GM21825 (cell line): Measurements from ENCODE around the gene RPL18A.
A peak's percentile ranks its signal among the peaks of the same experiment; 100 is the strongest.

Experiments used
- ATAC-seq: cut with Tn5 transposase; IDR thresholded peaks from one replicate; pipeline ENCODE4 v1.9.1; 2021; ENCODE audit warnings: mild to moderate bottlenecking, moderate library complexity; ENCODE audit not compliant: unreplicated experiment

The RPL18A gene

DNA sequence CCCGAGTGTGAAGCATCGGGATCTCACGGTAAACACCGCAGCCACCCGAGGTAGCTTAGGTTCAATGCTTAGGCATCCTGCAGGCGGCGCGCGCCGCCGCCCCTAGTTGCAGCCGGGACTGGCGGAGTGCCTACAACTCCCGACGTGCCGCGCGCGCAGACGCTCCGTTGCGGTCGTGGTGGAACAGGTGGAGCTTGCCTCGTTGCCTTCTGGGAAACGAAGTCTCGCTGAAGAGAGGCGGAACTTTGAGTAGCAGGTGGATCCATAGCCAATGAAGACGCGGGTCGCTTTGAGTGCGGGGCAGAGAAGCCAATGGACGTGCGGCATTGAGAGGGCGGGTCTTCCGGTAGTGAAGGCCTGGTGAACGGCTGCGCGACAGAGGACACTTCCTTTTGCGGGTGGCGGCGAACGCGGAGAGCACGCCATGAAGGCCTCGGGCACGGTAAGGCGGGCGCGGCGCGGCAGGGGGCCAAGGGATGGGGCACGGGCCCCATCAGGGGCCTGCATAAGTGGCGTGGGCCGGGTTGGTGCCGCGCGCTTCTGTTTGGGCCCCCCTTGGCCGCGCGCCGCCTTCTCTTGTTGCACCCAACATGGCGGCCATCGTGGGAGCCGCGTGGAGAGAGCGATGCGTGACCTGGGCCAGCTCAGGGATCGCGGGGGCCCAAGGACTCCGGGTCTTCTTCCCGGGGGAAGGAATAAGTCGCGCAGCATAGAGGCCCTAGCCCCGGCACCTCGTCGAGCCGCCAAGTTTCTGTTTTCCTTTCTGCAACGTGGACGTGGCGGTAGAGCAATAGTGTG is at the start of gene RPL18A:
Gene RPL18A (plus strand): TSS at position 378 of the 798 bp plus-strand sequence. CDS start 47 bp downstream, at position 425.
- ATAC-seq = peak; percentile 90

DNA sequence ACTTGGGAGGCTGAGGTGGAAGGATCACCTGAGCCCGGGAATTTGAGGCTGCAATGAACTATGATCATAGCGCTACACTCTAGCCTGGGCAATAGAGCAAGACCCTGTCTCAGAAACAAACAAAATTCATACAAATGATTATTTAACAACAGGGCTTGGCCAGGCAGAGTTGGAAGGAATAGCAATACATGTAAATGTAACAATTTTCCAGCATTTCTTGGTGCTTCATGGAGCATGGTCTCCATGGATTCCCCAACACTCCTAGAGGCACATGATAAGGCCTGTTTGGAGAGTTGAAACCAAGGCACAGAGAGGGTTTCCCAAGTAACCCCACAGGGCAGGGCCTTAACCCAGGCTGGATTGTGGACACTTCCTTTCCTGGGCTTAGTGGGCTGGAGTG is 48.6 kb upstream of the RPL18A start:
- no peak for ATAC-seq

DNA sequence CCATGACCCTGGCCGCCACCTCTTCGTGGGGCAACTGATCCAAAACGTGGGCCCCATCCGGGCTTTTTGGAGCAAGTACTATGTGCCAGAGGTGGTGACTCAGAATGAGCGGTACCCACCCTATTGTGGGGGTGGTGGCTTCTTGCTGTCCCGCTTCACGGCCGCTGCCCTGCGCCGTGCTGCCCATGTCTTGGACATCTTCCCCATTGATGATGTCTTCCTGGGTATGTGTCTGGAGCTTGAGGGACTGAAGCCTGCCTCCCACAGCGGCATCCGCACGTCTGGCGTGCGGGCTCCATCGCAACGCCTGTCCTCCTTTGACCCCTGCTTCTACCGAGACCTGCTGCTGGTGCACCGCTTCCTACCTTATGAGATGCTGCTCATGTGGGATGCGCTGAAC is 48.0 kb upstream of the RPL18A start:
- ATAC-seq = no peak

DNA sequence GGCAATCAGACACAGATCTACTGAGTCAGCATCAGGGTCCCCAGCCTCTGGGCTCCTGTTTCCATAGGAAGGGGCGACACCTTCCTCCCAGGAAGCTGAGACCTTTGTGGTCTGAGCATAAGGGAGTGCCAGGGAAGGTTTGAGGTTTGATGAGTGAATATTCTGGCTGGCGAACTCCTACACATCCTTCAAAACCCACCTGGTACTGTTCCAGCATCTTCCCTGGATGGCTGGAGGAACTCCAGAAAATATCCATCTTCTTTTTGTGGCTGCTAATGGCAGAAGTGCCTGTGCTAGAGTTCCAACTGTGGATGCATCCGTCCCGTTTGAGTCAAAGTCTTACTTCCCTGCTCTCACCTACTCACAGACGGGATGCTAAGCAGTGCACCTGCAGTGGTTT is 47.6 kb upstream of the RPL18A start:
- no peak for ATAC-seq

DNA sequence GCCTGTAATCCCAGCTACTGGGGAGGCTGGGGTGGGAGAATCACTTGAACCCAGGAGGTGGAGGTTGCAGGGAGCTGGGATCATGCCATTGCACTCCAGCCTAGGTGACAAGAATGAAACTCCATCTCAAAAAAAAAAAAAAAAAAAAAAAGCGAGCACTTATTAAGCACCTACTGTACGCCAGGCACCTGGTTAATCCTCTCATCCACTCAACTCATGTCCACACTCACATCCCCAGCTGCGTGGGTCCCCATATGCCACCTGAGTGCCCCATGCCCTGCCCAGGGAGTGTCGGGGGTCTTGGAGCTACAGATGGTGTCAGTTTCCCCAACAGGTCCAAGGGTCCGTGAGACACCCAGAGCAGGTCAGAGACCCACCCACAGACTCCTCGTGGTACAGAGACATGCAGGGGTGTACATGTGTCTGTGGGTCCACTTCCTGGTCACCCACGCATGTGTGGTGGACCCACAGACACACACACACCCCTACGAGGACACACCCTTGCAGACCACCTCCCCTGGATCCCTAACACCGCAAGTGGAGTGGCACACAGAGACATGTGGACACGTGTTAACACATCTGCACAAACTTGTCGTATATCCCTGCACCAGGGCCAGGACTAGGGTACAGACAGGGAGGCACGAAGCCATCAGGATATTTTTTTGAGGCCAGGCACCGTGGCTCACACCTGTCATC is 41.9 kb upstream of the RPL18A start:
- ATAC-seq = no peak

DNA sequence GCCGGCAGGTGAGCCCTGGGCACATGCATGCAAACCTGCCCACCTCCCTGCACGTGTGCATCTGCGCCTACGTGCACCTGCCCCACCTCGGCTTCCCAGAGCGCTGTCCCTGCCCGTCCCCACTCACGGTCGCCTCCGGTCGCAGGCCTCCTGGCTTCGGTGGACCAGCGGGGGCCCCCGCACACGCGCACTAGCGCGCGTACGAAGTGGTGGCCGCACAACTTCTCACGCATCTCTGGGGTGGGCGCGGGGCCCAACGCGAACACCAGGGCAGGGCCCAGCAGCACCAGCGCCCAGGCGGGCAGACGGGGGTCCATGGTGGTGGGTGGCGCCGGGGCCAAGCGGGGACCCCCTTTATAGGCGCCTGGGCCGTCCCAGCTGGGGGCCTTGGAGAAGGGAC is 38.5 kb upstream of the RPL18A start, which contains the start of gene INSL3:
Gene INSL3 (minus strand): TSS at position 330 of the 400 bp plus-strand sequence. CDS start 13 bp downstream, at position 317.
- ATAC-seq = no peak

DNA sequence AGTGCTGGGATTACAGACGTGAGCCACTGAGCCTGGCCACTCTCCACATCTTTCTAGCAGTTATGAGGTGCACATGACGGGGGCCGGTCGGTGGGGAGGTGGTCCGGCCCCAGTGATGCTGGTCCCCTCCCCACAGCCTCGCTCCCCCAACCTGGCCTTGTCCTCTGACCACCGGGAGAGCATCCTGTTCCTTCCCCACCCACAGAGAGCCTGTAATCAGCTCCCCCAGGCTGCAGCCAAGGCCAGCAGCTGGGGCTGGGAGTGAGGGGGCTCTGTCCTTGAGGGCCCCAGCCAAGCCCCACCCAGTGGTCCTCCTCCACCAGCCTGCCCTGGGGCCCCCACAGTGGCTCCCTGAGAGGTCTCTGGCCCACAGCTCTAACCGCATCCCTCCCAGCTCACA is 35.4 kb upstream of the RPL18A start:
- ATAC-seq = no peak

DNA sequence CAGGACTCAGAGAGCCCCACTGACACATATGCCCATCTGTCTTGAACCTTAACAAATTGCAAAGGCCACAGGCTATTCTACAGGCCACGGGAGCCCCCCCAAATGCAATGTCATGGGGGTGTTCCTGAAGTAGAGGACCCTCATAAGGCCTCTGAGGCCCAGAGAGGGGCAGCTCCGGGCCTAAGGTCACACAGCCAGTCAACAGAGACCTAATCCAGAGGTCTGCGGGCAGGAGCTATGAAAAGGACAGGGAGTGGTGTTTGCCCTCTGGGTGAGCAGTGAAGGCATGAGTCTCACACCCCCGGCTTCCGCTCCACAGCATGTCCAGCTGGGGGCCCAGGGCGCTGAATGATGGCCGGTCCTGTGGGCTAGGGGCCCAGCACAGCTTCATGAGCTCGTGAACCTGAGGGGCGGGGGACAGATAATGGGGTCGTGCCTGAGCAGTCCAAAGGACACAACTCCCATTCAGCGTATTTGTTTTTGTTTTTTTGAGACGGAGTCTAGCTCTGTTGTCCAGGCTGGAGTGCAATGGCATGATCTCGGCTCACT is 33.1 kb upstream of the RPL18A start:
- no peak for ATAC-seq

DNA sequence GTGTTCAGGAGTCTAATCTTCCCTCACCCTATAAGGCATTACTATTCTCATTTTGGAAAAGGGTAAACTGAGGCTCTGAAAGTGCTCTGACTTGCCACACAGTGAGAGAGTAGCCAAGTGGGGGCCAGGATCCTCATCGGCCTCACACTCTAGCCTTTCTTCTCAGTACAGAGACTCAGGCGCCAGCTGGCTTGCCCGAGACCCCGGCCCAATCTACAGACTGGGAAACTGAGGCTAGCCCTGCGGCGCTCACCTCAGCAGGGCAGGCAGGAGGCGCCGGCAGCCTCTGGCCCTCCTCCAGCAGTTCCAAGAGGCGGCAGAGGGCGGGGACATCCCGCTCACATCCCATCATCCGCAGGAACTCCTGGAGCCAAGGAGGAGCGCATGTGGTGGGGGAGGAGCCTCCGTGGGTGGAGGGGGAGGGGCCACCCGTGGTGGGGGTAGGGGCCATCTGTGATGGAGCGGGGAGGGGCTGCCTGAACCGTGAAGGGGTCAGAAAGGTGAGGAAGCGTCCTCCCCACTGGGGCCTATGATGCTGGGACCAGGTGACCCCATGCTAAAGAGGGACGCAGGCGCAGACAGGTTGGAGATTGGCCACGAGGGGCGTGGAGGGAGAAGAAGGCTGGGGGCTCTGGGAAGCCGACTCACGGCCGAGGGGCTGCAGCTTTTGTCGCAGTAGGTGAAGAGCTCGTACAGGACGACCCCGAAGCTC is 29.7 kb upstream of the RPL18A start:
- ATAC-seq = no peak

DNA sequence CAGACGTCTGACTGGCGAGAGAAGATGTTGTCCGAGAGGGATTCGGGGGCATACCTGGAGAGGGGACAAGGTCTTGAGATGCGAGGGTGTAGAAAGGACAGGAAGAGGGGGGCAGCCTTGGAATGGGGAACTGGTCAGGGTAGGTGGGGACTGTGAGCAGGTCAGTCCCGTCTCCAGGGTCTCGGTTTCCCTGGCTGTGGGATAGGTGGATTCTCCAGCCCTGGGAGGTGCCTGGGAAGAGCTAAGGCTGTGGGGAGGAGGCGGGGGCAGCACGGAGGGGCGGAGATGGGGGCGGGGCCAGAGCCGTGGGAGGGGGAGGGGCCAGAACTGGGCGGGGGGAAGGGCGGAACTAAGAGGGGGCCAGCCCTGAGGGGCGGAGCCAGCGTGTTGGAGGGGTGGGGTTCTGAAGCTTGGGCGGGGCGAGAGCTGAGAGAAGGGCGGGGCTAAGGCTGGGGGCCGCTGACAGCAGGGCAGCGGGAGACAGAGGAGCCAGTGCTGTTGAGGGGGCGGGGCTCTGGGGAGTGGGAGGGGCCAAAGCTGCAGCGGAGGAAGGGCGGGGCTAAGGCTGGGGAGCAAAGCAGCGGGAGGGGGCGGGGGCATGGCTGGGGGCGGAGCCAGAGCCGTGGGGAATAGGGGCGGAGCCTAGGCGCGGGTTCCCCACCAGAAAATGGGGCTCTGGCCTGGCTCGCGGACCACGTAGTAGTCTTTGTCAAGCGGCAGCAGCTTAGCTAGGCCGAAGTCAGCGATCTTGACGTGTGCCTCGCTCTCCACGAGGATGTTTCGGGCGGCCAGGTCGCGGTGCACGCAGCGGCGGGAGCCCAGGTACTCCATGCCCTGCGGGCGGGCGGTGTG is 28.9 kb upstream of the RPL18A start:
- no peak for ATAC-seq

DNA sequence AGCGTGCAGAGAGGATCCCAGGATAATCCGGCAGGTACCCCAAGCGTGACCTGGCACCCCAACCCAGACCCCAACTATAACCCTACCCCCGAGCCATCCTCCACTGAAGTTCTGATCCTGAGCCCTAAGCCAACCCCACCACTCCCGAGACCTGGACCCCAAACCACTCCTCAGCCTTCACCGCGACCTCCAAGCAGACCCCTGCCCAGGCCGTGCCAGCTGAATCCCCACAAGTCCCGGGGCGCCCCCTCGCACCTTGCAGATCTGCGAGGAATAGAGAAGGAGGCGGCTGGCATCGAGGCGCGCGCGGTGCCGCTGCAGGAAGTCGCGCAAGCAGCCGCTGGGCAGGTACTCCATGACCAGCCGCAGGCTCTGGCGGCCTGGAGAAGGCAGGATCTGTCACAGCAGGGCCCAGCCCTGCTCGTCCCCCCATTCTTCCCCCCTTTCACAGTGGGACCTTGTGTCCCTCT is 28.3 kb upstream of the RPL18A start:
- ATAC-seq = no peak

DNA sequence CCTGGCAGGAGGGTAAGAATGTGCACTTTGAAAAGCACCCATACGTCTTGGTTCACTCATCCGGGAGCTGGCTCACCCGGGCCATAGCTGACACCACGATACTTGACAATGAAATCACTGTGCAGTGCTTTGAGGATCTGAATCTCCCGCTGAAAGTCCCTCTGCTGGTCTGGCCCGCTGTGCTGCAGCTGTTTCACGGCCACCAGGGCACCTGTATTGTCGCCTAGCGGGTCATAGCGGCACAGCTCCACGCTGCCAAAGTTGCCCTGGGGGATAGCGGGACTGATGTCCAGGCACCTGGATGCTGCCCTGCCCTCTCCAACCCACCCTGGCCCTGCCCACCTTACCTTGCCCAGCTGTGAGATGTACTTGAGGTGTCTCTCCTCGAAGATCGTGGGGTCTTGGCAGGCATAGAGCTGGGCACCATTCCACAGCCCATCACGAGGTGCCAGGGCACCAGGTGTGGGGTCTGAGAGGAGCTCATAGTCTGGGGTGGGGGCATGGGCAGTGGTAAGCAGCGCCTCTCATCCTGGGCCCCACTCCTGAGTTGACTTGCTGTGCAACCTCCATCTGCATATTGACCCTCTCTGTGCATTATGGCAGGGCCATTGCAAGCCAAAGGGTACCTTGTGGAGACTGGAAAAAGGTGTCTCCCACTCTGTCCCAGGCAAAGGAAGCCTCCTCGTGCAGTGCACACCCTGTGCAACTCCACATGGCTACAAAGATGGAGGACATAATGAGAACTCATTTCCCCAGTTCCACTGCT is 27.1 kb upstream of the RPL18A start:
- no peak for ATAC-seq

DNA sequence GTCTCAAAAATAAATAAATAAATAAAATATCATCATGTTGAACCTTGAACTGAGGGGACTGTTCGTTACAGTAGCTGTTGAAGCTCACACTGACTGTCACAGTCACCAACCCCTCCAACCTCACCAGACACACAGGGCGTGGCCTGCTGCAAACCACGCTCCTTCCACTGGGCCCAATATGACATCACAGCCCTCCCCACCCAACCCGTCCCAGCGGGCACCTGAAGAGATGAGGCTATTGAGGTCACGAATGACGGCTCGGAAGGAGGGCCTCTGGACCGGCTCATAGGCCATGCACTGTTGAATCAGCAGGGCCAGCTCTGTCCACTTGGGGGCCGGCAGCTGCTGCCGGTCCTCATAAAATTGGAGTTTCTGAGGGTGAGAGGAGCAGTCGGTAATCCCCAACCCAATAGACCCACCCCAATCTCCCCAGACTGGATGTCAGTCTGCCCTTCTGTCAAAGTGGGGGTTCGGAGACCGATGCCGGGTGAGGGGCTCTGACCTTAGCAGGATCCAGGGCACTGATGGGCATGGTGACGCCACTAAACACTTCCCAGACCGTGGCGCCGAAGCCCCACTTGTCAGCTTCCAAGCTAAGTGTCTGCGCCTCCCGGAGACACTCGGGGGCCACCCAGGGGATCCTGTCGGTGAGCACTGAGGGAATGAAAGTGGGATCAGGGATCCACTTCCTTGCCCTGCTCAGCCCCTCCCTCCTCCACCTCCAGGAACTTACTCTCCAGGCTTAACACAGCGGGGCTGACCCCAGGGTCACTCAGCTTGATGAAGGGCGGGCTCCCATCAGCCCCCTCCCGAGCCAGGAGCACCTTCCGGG is 25.1 kb upstream of the RPL18A start:
- ATAC-seq = no peak

DNA sequence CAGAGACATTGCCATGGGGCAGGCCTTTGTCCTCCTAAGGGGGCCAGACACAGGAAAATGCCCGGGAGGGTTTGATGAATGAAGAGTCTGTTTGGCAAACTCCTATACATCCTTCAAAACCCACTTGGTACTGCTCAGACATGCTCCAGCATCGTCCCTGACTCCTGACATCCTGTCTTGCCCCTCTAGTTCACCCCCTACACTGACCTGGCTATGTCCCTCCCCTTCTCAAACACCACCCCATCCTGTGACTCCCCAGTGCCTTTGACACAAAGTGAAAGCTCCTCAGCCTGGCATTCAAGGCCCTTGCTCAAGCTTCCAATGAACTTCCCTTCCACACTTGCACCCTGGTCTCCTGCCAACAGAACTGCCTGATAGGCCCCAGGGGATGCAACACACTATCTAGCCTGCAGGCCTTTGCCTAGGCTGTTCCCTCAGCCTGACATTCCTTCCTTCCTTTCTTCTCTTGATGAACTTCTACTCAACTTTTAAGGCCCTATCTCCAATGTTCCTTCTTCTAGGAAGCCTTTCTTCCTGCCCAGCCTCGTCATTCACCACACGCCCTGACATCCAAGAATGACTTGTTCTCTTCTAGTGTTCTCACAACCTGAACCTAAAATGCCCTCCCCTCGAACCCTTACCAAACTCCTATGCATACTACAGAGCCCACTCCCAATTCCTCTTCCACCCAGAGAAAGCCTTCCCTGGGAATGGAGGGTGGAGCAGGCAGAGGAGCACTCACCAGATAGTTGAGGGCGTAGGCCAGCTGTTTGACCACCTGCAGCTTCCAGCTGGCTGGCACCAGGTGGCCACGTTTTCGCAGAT is 24.3 kb upstream of the RPL18A start:
- no peak for ATAC-seq

DNA sequence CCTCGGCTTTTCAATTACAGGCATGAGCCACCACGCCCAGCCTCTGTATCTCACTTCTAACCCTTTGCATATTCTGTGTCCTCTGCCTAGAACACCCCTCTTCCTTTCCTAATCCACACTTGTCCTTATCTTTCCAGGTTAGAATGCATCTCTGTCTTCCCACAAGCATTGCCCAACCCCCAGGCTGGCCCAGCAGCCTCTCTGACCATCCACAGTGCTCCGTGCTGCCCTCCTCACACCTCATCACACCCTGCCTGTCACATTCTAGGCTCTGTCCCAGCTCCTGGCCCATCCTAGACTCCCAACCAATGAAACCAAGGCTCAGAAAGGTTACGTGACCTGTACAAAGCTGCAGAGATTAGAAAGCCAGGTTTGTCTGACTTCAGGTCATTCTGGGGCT is 23.2 kb upstream of the RPL18A start:
- no peak for ATAC-seq

DNA sequence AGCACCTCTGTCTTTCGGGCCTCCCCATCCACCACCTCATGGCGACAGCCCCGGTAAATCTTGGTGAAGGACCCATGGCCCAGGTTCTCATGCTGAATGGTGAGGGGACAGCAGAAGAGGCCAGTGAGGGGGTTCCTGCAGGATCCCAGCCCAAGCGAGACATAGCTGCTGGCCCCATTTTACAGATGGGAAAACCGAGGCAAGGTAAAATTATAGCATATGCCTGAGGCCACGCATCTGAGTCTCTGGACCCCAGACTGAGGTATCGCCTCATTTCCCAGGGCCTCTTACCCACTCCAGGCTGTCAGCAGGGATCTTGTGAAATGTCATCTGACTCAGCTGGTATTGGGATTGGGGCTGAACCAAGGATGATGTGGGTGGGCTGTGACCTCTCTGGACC is 21.7 kb upstream of the RPL18A start:
- no peak for ATAC-seq

DNA sequence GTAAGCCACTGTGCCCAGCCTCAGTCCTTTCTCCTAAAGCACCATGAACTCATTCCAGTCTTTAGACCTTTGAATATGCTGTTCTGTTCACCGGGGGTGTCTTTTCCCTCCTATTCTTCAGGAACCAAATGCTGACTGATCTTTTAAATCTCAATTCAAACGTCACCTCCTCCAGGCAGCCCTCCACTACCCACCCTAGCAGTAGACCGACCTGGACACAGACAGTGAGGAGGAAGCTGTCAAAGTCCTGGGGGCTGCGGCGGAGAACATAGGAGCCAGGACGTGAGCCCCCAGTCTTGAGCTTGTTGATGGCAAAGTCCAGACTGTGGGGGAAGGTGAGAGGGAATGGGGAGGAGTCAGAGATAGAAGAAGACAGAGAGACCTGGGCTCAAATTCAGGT is 19.7 kb upstream of the RPL18A start:
- ATAC-seq = no peak

DNA sequence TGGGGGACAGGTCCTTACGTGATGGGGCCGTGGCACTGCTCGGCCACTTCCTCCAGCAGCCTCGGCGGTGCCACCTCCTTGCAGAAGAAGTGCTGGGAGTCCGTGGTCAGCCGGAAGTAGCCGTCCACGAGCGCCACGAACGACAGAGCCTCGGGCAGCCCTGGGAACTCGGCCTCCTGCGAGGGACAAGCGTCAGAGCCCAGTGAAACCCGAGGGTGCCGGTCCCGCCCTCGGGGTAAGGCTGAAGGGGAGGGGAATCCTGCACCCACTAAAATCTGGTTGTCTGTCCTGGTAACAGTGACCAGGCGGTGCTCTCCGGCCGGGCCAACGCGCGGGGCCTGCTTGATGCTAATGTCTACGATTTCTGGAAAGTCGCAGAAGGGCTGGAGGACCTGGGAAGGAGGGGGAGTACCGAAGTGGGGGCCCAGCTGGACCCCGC is 18.3 kb upstream of the RPL18A start:
- no peak for ATAC-seq
